GM23248 (cell line): ENCODE results near the gene CELSR1. TPM values are rescaled to one million over a fixed set of nuclear protein-coding genes. Genes with fewer than 3 reads are reported as not detected.

ENCODE experiments used
- DNase-seq: peaks from one replicate; pipeline ENCODE4 v3.0.0-alpha.2; 2015
- H2AFZ ChIP-seq: fragments of 200-600 bp; sonication (generic); 2 replicates; pipeline ENCODE4 v1.6.1; 2016; ENCODE audit warnings: antibody characterized with exemption
- H3F3A ChIP-seq: fragments of 200-600 bp; sonication (generic); 2 replicates; pipeline ENCODE4 v1.6.1; 2016; ENCODE audit warnings: mild to moderate bottlenecking, antibody characterized with exemption, mixed run types; ENCODE audit not compliant: insufficient read depth
- H3K27ac ChIP-seq: fragments of 200-600 bp; sonication (generic); 2 replicates; pipeline ENCODE4 v1.5.1; 2016; ENCODE audit warnings: mild to moderate bottlenecking
- H3K27me3 ChIP-seq: fragments of 200-600 bp; sonication (generic); replicated peaks from 2 replicates; pipeline ENCODE4 v1.6.1; 2016; ENCODE audit warnings: mild to moderate bottlenecking; ENCODE audit not compliant: insufficient read depth
- H3K36me3 ChIP-seq: fragments of 200-600 bp; sonication (generic); 2 replicates; pipeline ENCODE4 v1.6.1; 2016; ENCODE audit warnings: low read depth, mild to moderate bottlenecking
- H3K4me1 ChIP-seq: fragments of 200-600 bp; sonication (generic); 2 replicates; pipeline ENCODE4 v1.6.1; 2016; ENCODE audit warnings: mild to moderate bottlenecking; ENCODE audit not compliant: insufficient read depth
- H3K4me2 ChIP-seq: fragments of 200-600 bp; sonication (generic); one replicate; pipeline ENCODE4 v1.6.1; 2016; ENCODE audit warnings: mild to moderate bottlenecking; ENCODE audit not compliant: unreplicated experiment
- H3K4me3 ChIP-seq: fragments of 200-600 bp; sonication (generic); 2 replicates; pipeline ENCODE4 v1.5.1; 2016; ENCODE audit warnings: mild to moderate bottlenecking
- H3K79me2 ChIP-seq: fragments of 200-600 bp; sonication (generic); 2 replicates; pipeline ENCODE4 v1.6.1; 2016; ENCODE audit warnings: mild to moderate bottlenecking; ENCODE audit not compliant: insufficient read depth
- H3K9ac ChIP-seq: fragments of 200-600 bp; sonication (generic); 2 replicates; pipeline ENCODE4 v1.6.1; 2016; ENCODE audit warnings: mild to moderate bottlenecking
- H3K9me2 ChIP-seq: fragments of 200-600 bp; sonication (generic); 2 replicates; pipeline ENCODE4 v1.6.1; 2016; ENCODE audit warnings: mixed run types, mild to moderate bottlenecking, moderate library complexity; ENCODE audit not compliant: insufficient read depth
- H3K9me3 ChIP-seq: fragments of 200-600 bp; sonication (generic); one replicate; pipeline ENCODE4 v1.6.1; 2017; ENCODE audit warnings: low read depth
- H4K20me1 ChIP-seq: fragments of 200-600 bp; sonication (generic); 2 replicates; pipeline ENCODE4 v1.6.0; 2016; ENCODE audit not compliant: insufficient read depth
- EZH2 ChIP-seq: fragments of 200-600 bp; sonication (generic); IDR thresholded peaks from 2 replicates; pipeline ENCODE4 v1.6.1; 2018; ENCODE audit warnings: antibody characterized with exemption, mild to moderate bottlenecking; ENCODE audit not compliant: insufficient read depth, poor library complexity, severe bottlenecking
- EZH2phosphoT487 ChIP-seq: fragments of 200-600 bp; sonication (generic); IDR thresholded peaks from 2 replicates; pipeline ENCODE4 v1.6.1; 2018; ENCODE audit warnings: antibody characterized with exemption, moderate library complexity, mild to moderate bottlenecking, low read depth; ENCODE audit not compliant: insufficient read depth
- WGBS, 2 experiments: methylation state at CpG; one replicate each; pipeline ENCODE4 v1.1.6; 2015 to 2017; ENCODE audit warnings: low lambda C conversion rate in 2 of 2, low coverage in 1 of 2; ENCODE audit errors: missing lambda C conversion rate in 2 of 2; 5-methylcytosine and 5-hydroxymethylcytosine counted together
- in situ Hi-C: fragments of 300-500 bp; cut with MboI; formaldehyde crosslinking; loops from 2 replicates; pipeline ENCODE4 v1.15.0; 2020
- polyA plus RNA-seq: library from polyadenylated mRNA; unstranded; fragments of >200 nt; fragmentation: Nextera tagmentation; extraction: Ambion mirVana; gene quantifications from 2 replicates; pipeline ENCODE4 v1.2.1, GENCODE V29; 2016
- total RNA-seq: library from RNA; depleted of rRNA; stranded (reverse); fragments of >200 nt; shearing (Covaris generic); gene quantifications from 2 replicates; pipeline ENCODE4 v1.2.3, GENCODE V29; 2014

The CELSR1 gene
- total and polyA plus RNA-seq, 2 experiments from 2014 or later = 0.23 to 0.54 TPM

- no peak for DNase-seq
- Histone ChIP-seq H3K9ac (no peak overlapping the region), H3K9me3 (no peaks in the 10 kb centered on the region), H3K9me2 (no peaks in the 10 kb centered on the region), H3K4me2 (no peak overlapping the region), H3K36me3 (no peaks in the 10 kb centered on the region), H3F3A (no peaks in the 10 kb centered on the region), H3K79me2 (peaks cover 19% of the 10 kb centered on the region; the same call in 1 of the 2 replicates), H2AFZ (no peak overlapping the region), H3K27me3 (no peaks in the 10 kb centered on the region), H3K4me3 (no peak overlapping the region), H3K4me1 (no peaks in the 10 kb centered on the region), H3K27ac (no peak overlapping the region), H4K20me1 (no peaks in the 10 kb centered on the region)
- WGBS, 2 experiments = 92 to 93% methylated on average over 19 of the region's 19 CpGs
- TF ChIP-seq EZH2 (no peak), EZH2phosphoT487 (no peak)
- in situ Hi-C loops = no loop called here
Observed at GRCh38 chr22:46585340-46586122, 48.1 kb upstream of the CELSR1 start.

GRCh38 chr22:46584081-46584921, 46.9 kb upstream of the CELSR1 start:
- Histone ChIP-seq H3K9me3 (no peaks in the 10 kb centered on the region), H3K4me1 (no peaks in the 10 kb centered on the region), H3K4me2 (no peak overlapping the region), H4K20me1 (no peaks in the 10 kb centered on the region), H3K79me2 (peaks cover 23% of the 10 kb centered on the region; the same call in 1 of the 2 replicates), H3K27ac (no peak overlapping the region), H3F3A (no peaks in the 10 kb centered on the region; the same call in 1 of the 2 replicates), H3K4me3 (no peak overlapping the region), H3K9me2 (no peaks in the 10 kb centered on the region), H3K27me3 (no peaks in the 10 kb centered on the region), H3K9ac (no peak overlapping the region), H2AFZ (no peak overlapping the region), H3K36me3 (no peaks in the 10 kb centered on the region)
- no peak for TF ChIP-seq EZH2phosphoT487
- TF ChIP-seq EZH2 = no peak
- WGBS, 2 experiments = 59 to 62% methylated on average over 43 of the region's 43 CpGs
- no peak for DNase-seq
- in situ Hi-C loops = no loop called here

GRCh38 chr22:46583571-46583970, 46.2 kb upstream of the CELSR1 start:
- DNase-seq = no peak
- in situ Hi-C loops = no loop called here
- no peaks in the 10 kb centered on the region for H3K27me3 ChIP-seq
- no peaks in the 10 kb centered on the region for H3K9me3 ChIP-seq
- no peaks in the 10 kb centered on the region for H4K20me1 ChIP-seq
- H3K9ac ChIP-seq = no peak overlapping the region
- H3K4me3 ChIP-seq = no peak overlapping the region
- no peaks in the 10 kb centered on the region for H3K9me2 ChIP-seq
- no peak overlapping the region for H2AFZ ChIP-seq
- no peak overlapping the region for H3K4me2 ChIP-seq
- H3K27ac ChIP-seq = no peak overlapping the region
- no peaks in the 10 kb centered on the region for H3K4me1 ChIP-seq
- no peaks in the 10 kb centered on the region; the same call in 1 of the 2 replicates for H3F3A ChIP-seq
- H3K36me3 ChIP-seq = no peaks in the 10 kb centered on the region
- peaks cover 23% of the 10 kb centered on the region; the same call in 1 of the 2 replicates for H3K79me2 ChIP-seq
- 96 to 97% methylated on average over 11 of the region's 11 CpGs for WGBS, 2 experiments
- TF ChIP-seq EZH2 = no peak
- no peak for TF ChIP-seq EZH2phosphoT487

GRCh38 chr22:46582281-46582933, 45.0 kb upstream of the CELSR1 start:
- no peaks in the 10 kb centered on the region for H3K36me3 ChIP-seq
- H3K9me2 ChIP-seq = no peaks in the 10 kb centered on the region
- no peak overlapping the region for H3K4me3 ChIP-seq
- H3F3A ChIP-seq = no peaks in the 10 kb centered on the region; the same call in 1 of the 2 replicates
- no peak for TF ChIP-seq EZH2
- no peak for TF ChIP-seq EZH2phosphoT487
- H3K9me3 ChIP-seq = no peaks in the 10 kb centered on the region
- H2AFZ ChIP-seq = no peak overlapping the region
- WGBS, 2 experiments = 89 to 90% methylated on average over 8 to 14 of the region's 14 CpGs
- H3K27ac ChIP-seq = no peak overlapping the region
- H3K79me2 ChIP-seq = peaks cover 23% of the 10 kb centered on the region; the same call in 1 of the 2 replicates
- H4K20me1 ChIP-seq = no peaks in the 10 kb centered on the region
- no peak overlapping the region for H3K4me2 ChIP-seq
- H3K9ac ChIP-seq = no peak overlapping the region
- no peak for DNase-seq
- in situ Hi-C loops = no loop called here
- H3K27me3 ChIP-seq = no peaks in the 10 kb centered on the region
- H3K4me1 ChIP-seq = peaks cover 7% of the 10 kb centered on the region
